Measurements from ENCODE around the gene SNX19.

SNX19 gene

GRCh38 chr11:130892861-130893260, 23.4 kb downstream of the SNX19 start:
- H3K4me1 Mint-ChIP-seq (ENCODE audit: low read depth): peaks cover 8% of the 10 kb centered on the region
- peaks cover 65% of the 10 kb centered on the region for H3K36me3 Mint-ChIP-seq (ENCODE audit: low read depth)
- H3K27ac Mint-ChIP-seq: no peak overlapping the region
- H3K27me3 Mint-ChIP-seq: no peaks in the 10 kb centered on the region
- no peaks in the 10 kb centered on the region for H3K9me3 Mint-ChIP-seq
- H3K4me3 Mint-ChIP-seq: no peak overlapping the region
- DNase-seq: no peak

- H3K27ac Mint-ChIP-seq: no peak overlapping the region
- no peaks in the 10 kb centered on the region for H3K27me3 Mint-ChIP-seq
- H3K36me3 Mint-ChIP-seq (ENCODE audit: low read depth): peaks cover 64% of the 10 kb centered on the region
- DNase-seq: no peak
- no peaks in the 10 kb centered on the region for H3K9me3 Mint-ChIP-seq
- peaks cover 12% of the 10 kb centered on the region for H3K4me1 Mint-ChIP-seq (ENCODE audit: low read depth)
- H3K4me3 Mint-ChIP-seq: no peak overlapping the region
Measured at GRCh38 chr11:130891326-130891725, 25.0 kb downstream of the SNX19 start.

GRCh38 chr11:130890039-130890745, 26.1 kb downstream of the SNX19 start:
- Mint-ChIP-seq H3K4me1 (ENCODE audit: low read depth) (peaks cover 12% of the 10 kb centered on the region), H3K27ac (no peak overlapping the region), H3K36me3 (ENCODE audit: low read depth) (peaks cover 63% of the 10 kb centered on the region), H3K9me3 (no peaks in the 10 kb centered on the region), H3K27me3 (no peaks in the 10 kb centered on the region), H3K4me3 (no peak overlapping the region)
- no peak for DNase-seq

- H3K36me3 Mint-ChIP-seq (ENCODE audit: low read depth): peaks cover 59% of the 10 kb centered on the region
Measured at GRCh38 chr11:130888790-130889189, 27.5 kb downstream of the SNX19 start.

GRCh38 chr11:130886704-130887103, 29.6 kb downstream of the SNX19 start:
- H3K4me1 Mint-ChIP-seq (ENCODE audit: low read depth): peaks cover 13% of the 10 kb centered on the region
- DNase-seq: no peak
- H3K27me3 Mint-ChIP-seq: no peaks in the 10 kb centered on the region
- H3K4me3 Mint-ChIP-seq: no peak overlapping the region
- no peak overlapping the region for H3K27ac Mint-ChIP-seq
- H3K36me3 Mint-ChIP-seq (ENCODE audit: low read depth): peaks cover 62% of the 10 kb centered on the region
- H3K9me3 Mint-ChIP-seq: no peaks in the 10 kb centered on the region

More at GRCh38 chr11:130888790-130889189, 27.5 kb downstream of the SNX19 start:
- H3K4me1 Mint-ChIP-seq (ENCODE audit: low read depth): peaks cover 4% of the 10 kb centered on the region
- no peak for DNase-seq
- H3K9me3 Mint-ChIP-seq: no peaks in the 10 kb centered on the region
- no peaks in the 10 kb centered on the region for H3K27me3 Mint-ChIP-seq
- no peak overlapping the region for H3K4me3 Mint-ChIP-seq
- no peak overlapping the region for H3K27ac Mint-ChIP-seq

GRCh38 chr11:130882138-130882551, 34.1 kb downstream of the SNX19 start:
- Mint-ChIP-seq H3K36me3 (ENCODE audit: low read depth) (peaks cover 92% of the 10 kb centered on the region), H3K27me3 (no peaks in the 10 kb centered on the region), H3K27ac (peak overlapping the region; percentile 62), H3K9me3 (no peaks in the 10 kb centered on the region), H3K4me3 (no peak overlapping the region), H3K4me1 (ENCODE audit: low read depth) (peaks cover 18% of the 10 kb centered on the region)
- no peak for DNase-seq

- H3K9me3 Mint-ChIP-seq: no peaks in the 10 kb centered on the region
- H3K36me3 Mint-ChIP-seq (ENCODE audit: low read depth): peaks cover 93% of the 10 kb centered on the region
- H3K27me3 Mint-ChIP-seq: no peaks in the 10 kb centered on the region
- no peak overlapping the region for H3K4me3 Mint-ChIP-seq
- peaks cover 16% of the 10 kb centered on the region for H3K4me1 Mint-ChIP-seq (ENCODE audit: low read depth)
- H3K27ac Mint-ChIP-seq: peak overlapping the region; percentile 62
- no peak for DNase-seq
Measured at GRCh38 chr11:130881475-130882137, 34.7 kb downstream of the SNX19 start.

GRCh38 chr11:130879836-130880235, 36.4 kb downstream of the SNX19 start:
- Mint-ChIP-seq H3K27me3 (no peaks in the 10 kb centered on the region), H3K4me1 (ENCODE audit: low read depth) (peaks cover 16% of the 10 kb centered on the region), H3K9me3 (no peaks in the 10 kb centered on the region), H3K4me3 (no peak overlapping the region), H3K27ac (no peak overlapping the region), H3K36me3 (ENCODE audit: low read depth) (peaks cover 94% of the 10 kb centered on the region)
- DNase-seq: no peak

- no peaks in the 10 kb centered on the region for H3K27me3 Mint-ChIP-seq
- H3K4me1 Mint-ChIP-seq (ENCODE audit: low read depth): peaks cover 14% of the 10 kb centered on the region
- H3K27ac Mint-ChIP-seq: no peak overlapping the region
- H3K9me3 Mint-ChIP-seq: no peaks in the 10 kb centered on the region
- DNase-seq: no peak
- no peak overlapping the region for H3K4me3 Mint-ChIP-seq
- peaks cover 95% of the 10 kb centered on the region for H3K36me3 Mint-ChIP-seq (ENCODE audit: low read depth)
Measured at GRCh38 chr11:130876931-130877915, 39.1 kb downstream of the SNX19 start.

- no peak for DNase-seq
- Mint-ChIP-seq H3K4me1 (ENCODE audit: low read depth) (peaks cover 8% of the 10 kb centered on the region), H3K27ac (no peak overlapping the region), H3K27me3 (no peaks in the 10 kb centered on the region), H3K36me3 (ENCODE audit: low read depth) (peaks cover 95% of the 10 kb centered on the region), H3K4me3 (no peak overlapping the region), H3K9me3 (no peaks in the 10 kb centered on the region)
Measured at GRCh38 chr11:130876100-130876499, 40.2 kb downstream of the SNX19 start.

- Mint-ChIP-seq H3K9me3 (no peaks in the 10 kb centered on the region), H3K4me1 (ENCODE audit: low read depth) (peaks cover 7% of the 10 kb centered on the region), H3K4me3 (no peak overlapping the region), H3K36me3 (ENCODE audit: low read depth) (peaks cover 94% of the 10 kb centered on the region), H3K27ac (no peak overlapping the region), H3K27me3 (no peaks in the 10 kb centered on the region)
- DNase-seq: no peak
Measured at GRCh38 chr11:130874955-130875531, 41.2 kb downstream of the SNX19 start.

- H3K27ac Mint-ChIP-seq: no peak overlapping the region
- peaks cover 94% of the 10 kb centered on the region for H3K36me3 Mint-ChIP-seq (ENCODE audit: low read depth)
- peaks cover 7% of the 10 kb centered on the region for H3K4me1 Mint-ChIP-seq (ENCODE audit: low read depth)
- no peaks in the 10 kb centered on the region for H3K9me3 Mint-ChIP-seq
- no peaks in the 10 kb centered on the region for H3K27me3 Mint-ChIP-seq
- DNase-seq: no peak
- no peak overlapping the region for H3K4me3 Mint-ChIP-seq
Measured at GRCh38 chr11:130874396-130874795, 41.9 kb downstream of the SNX19 start.

- H3K27ac Mint-ChIP-seq: no peak overlapping the region
- DNase-seq: no peak
- no peak overlapping the region for H3K4me3 Mint-ChIP-seq
- H3K36me3 Mint-ChIP-seq (ENCODE audit: low read depth): peaks cover 91% of the 10 kb centered on the region
- H3K9me3 Mint-ChIP-seq: no peaks in the 10 kb centered on the region
- H3K4me1 Mint-ChIP-seq (ENCODE audit: low read depth): peaks cover 7% of the 10 kb centered on the region
- H3K27me3 Mint-ChIP-seq: no peaks in the 10 kb centered on the region
Measured at GRCh38 chr11:130873761-130874160, 42.5 kb downstream of the SNX19 start.

GRCh38 chr11:130872981-130873380, 43.3 kb downstream of the SNX19 start:
- no peak for DNase-seq
- Mint-ChIP-seq H3K36me3 (ENCODE audit: low read depth) (peaks cover 83% of the 10 kb centered on the region), H3K27ac (peak overlapping the region; percentile 47), H3K4me1 (ENCODE audit: low read depth) (peaks cover 7% of the 10 kb centered on the region), H3K27me3 (no peaks in the 10 kb centered on the region), H3K4me3 (no peak overlapping the region), H3K9me3 (no peaks in the 10 kb centered on the region)
